Liver (tissue), 9 donors: ENCODE measurements around the gene IBA57. TPM values are rescaled to one million over a fixed set of nuclear protein-coding genes. Genes with fewer than 3 reads are reported as not detected.

Experiments
- DNase-seq: peaks from one replicate; pipeline ENCODE4 v3.0.0-alpha.2; 2017; ENCODE audit warnings: low spot score
- H3K27ac ChIP-seq, 2 donors: one replicate each; pipeline ENCODE4 v1.7.0; 2013; ENCODE audit warnings: inconsistent platforms in 2 of 2, low read length in 2 of 2, control low read depth in 1 of 2, low read depth in 1 of 2, mild to moderate bottlenecking in 1 of 2
- H3K27me3 ChIP-seq, 4 donors: one replicate each; pipeline versions ENCODE4 v1.6.1 to v1.7.0; 2013; ENCODE audit warnings: low read length in 3 of 4, inconsistent platforms in 1 of 4, mild to moderate bottlenecking in 1 of 4, moderate library complexity in 1 of 4; ENCODE audit not compliant: control insufficient read depth in 4 of 4, insufficient read depth in 4 of 4
- H3K36me3 ChIP-seq, 4 donors: one replicate each; pipeline versions ENCODE4 v1.6.1 to v1.7.0; 2013; ENCODE audit warnings: low read length in 3 of 4, mild to moderate bottlenecking in 3 of 4, low read depth in 1 of 4, moderate library complexity in 1 of 4; ENCODE audit not compliant: control insufficient read depth in 4 of 4, insufficient read depth in 3 of 4
- H3K4me1 ChIP-seq, 4 donors: one replicate each; pipeline versions ENCODE4 v1.6.1 to v1.7.0; 2013; ENCODE audit warnings: low read length in 3 of 4, mild to moderate bottlenecking in 3 of 4, moderate library complexity in 1 of 4; ENCODE audit not compliant: control insufficient read depth in 4 of 4, insufficient read depth in 4 of 4
- H3K4me3 ChIP-seq, 3 donors: one replicate each; pipeline versions ENCODE4 v1.6.1 to v1.7.0; 2013; ENCODE audit warnings: low read length in 3 of 3, control low read depth in 1 of 3, low read depth in 1 of 3, mild to moderate bottlenecking in 1 of 3
- H3K9ac ChIP-seq, 2 donors: one replicate each; pipeline ENCODE4 v1.7.0; 2013; ENCODE audit warnings: low read length in 2 of 2, mild to moderate bottlenecking in 2 of 2, moderate library complexity in 2 of 2, control low read depth in 1 of 2, low read depth in 1 of 2
- H3K9me3 ChIP-seq, 4 donors: one replicate each; pipeline versions ENCODE4 v1.6.1 to v1.7.0; 2013; ENCODE audit warnings: low read length in 3 of 4; ENCODE audit not compliant: control insufficient read depth in 4 of 4
- EGR1 ChIP-seq, 2 donors: IDR thresholded peaks; 2 replicates each; pipeline ENCODE4 v1.6.1; 2016 to 2018; ENCODE audit warnings: antibody characterized with exemption in 2 of 2, low read depth in 2 of 2
- FOXA1 ChIP-seq: IDR thresholded peaks from 2 replicates; pipeline ENCODE4 v1.6.1; 2016; ENCODE audit warnings: antibody characterized with exemption
- FOXA2 ChIP-seq: IDR thresholded peaks from 2 replicates; pipeline ENCODE4 v1.6.1; 2016; ENCODE audit warnings: antibody characterized with exemption
- GABPA ChIP-seq, 2 donors: IDR thresholded peaks in 1 of 2; conservative IDR thresholded peaks in 1 of 2; 2 replicates each; pipeline ENCODE4 v1.6.1; 2016; ENCODE audit warnings: antibody characterized with exemption in 2 of 2, mild to moderate bottlenecking in 1 of 2, moderate library complexity in 1 of 2
- HNF4A ChIP-seq, 2 donors: conservative IDR thresholded peaks; 2 replicates each; pipeline ENCODE4 v1.6.1; 2016; ENCODE audit warnings: antibody characterized with exemption in 2 of 2, mild to moderate bottlenecking in 2 of 2
- HNF4G ChIP-seq: IDR thresholded peaks from 2 replicates; pipeline ENCODE4 v1.6.1; 2016; ENCODE audit warnings: antibody characterized with exemption
- JUND ChIP-seq, 2 donors: IDR thresholded peaks; 2 replicates each; pipeline ENCODE4 v1.6.1; 2016; ENCODE audit warnings: antibody characterized with exemption in 2 of 2
- NR2F2 ChIP-seq: IDR thresholded peaks from 2 replicates; pipeline ENCODE4 v1.6.1; 2016; ENCODE audit warnings: antibody characterized with exemption
- RAD21 ChIP-seq, 2 donors: IDR thresholded peaks; 2 replicates each; pipeline ENCODE4 v1.6.1; 2016; ENCODE audit warnings: antibody characterized with exemption in 2 of 2, mild to moderate bottlenecking in 2 of 2
- RXRA ChIP-seq, 2 donors: IDR thresholded peaks; 2 replicates each; pipeline ENCODE4 v1.6.1; 2017 to 2018; ENCODE audit warnings: antibody characterized with exemption in 2 of 2, mild to moderate bottlenecking in 1 of 2
- TAF1 ChIP-seq: conservative IDR thresholded peaks from 2 replicates; pipeline ENCODE4 v1.6.1; 2016; ENCODE audit warnings: antibody characterized with exemption, mild to moderate bottlenecking
- YY1 ChIP-seq: IDR thresholded peaks from 2 replicates; pipeline ENCODE4 v1.6.1; 2016; ENCODE audit warnings: antibody characterized with exemption, mild to moderate bottlenecking
- WGBS: extraction: QIAGEN DNeasy Blood & Tissue Kit; methylation state at CpG from one replicate; pipeline ENCODE4 v1.1.7; 2013; 5-methylcytosine and 5-hydroxymethylcytosine counted together
- polyA plus RNA-seq, 2 donors: library from polyadenylated mRNA; stranded (reverse) in 1 of 2; unstranded in 1 of 2; fragments of 200-250 nt in 1 of 2; fragments of >200 nt in 1 of 2; fragmentation: Nextera tagmentation in 1 of 2; extraction: Ambion mirVana in 1 of 2; gene quantifications; one replicate each; pipeline versions ENCODE4 v1.2.1 to v1.2.3, GENCODE V29; 2013 to 2015
- total RNA-seq, 2 donors: library from RNA; depleted of rRNA; stranded (reverse); fragments of >200 nt; gene quantifications; one replicate each; pipeline ENCODE4 v1.2.3, GENCODE V29; 2014
- TF ChIP-seq, protein P1 (sequence below): IDR thresholded peaks from 2 replicates; pipeline ENCODE4 v1.6.1; 2016; ENCODE audit warnings: antibody characterized with exemption
- TF ChIP-seq, protein P2 (sequence below): IDR thresholded peaks from 2 replicates; pipeline ENCODE4 v1.6.1; 2016; ENCODE audit warnings: antibody characterized with exemption
- TF ChIP-seq, protein P3 (sequence below): IDR thresholded peaks from 2 replicates; pipeline ENCODE4 v1.6.1; 2016; ENCODE audit warnings: antibody characterized with exemption
- TF ChIP-seq, protein P4 (sequence below): fragments of 150-350 bp; IDR thresholded peaks from 2 replicates; pipeline ENCODE4 v1.5.1; 2017; ENCODE audit warnings: improper control_type of control experiment, low read depth, low read length; ENCODE audit not compliant: missing input control
- donor health status: healthy.
- donor health status: healthy.
- donor health status: healthy.
- donor health status: healthy.
- donor health status: healthy.

The IBA57 gene
- total and polyA plus RNA-seq, 4 donors: 1.6 to 12.0 (median 8.4) TPM

DNA sequence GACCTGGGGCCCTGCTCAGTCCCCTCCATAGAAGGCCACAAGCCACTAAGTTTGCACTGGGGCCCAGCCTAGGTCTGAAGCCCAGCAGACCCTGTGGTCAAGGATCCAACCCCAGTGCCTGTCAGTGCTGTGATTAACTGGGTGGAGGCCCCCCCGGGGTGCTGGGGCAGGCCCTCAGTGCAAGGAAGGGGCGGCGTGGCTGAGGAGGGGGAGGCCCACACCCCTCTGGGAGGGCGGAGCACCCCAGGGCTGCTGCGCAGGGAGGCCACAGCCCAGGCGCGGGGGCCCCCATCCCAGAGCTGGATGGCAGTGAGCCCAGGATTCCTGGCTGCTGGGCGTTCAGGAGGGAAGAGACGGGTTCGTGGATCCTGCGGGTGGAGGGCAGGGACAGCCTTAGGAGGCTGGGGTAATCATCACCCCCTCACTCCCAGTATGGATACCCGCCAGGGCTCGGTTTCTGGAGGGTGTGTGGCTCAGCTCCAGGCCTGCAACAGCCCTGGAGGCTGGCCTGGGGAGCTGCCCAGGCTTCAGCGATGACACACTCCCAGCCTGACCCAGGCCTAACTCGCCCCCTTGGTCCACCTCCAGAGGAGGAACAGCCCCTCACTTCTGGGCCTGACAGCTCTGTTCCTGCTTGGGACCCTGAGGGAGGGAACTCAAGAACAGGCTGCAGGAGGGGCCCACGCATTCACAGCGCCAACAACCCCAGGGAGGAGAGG is 15.0 kb upstream of the IBA57 start:
- peaks cover 0 to 20% (median 10%) of the 10 kb centered on the region in 4 donors for H3K36me3 ChIP-seq
- DNase-seq: no peak
- peaks cover 0 to 2% (median 0%) of the 10 kb centered on the region in 4 donors for H3K4me1 ChIP-seq
- no peaks in the 10 kb centered on the region for H3K9me3 ChIP-seq
- H3K27ac ChIP-seq: peak overlapping the region; percentile 31 to 64
- 80% methylated on average over 17 of the region's 17 CpGs for WGBS
- TF ChIP-seq HNF4G (no peak), FOXA2 (no peak), EGR1 (IDR thresholded peaks at IDR 0.05; ENCODE audit: low read depth in 2 of 2) (no peak)
- TF ChIP-seq, protein P1, sequence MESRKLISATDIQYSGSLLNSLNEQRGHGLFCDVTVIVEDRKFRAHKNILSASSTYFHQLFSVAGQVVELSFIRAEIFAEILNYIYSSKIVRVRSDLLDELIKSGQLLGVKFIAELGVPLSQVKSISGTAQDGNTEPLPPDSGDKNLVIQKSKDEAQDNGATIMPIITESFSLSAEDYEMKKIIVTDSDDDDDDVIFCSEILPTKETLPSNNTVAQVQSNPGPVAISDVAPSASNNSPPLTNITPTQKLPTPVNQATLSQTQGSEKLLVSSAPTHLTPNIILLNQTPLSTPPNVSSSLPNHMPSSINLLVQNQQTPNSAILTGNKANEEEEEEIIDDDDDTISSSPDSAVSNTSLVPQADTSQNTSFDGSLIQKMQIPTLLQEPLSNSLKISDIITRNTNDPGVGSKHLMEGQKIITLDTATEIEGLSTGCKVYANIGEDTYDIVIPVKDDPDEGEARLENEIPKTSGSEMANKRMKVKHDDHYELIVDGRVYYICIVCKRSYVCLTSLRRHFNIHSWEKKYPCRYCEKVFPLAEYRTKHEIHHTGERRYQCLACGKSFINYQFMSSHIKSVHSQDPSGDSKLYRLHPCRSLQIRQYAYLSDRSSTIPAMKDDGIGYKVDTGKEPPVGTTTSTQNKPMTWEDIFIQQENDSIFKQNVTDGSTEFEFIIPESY: no peak
- H3K9ac ChIP-seq: no peak overlapping the region
- H3K27me3 ChIP-seq: no peaks in the 10 kb centered on the region
- no peak overlapping the region for H3K4me3 ChIP-seq

DNA sequence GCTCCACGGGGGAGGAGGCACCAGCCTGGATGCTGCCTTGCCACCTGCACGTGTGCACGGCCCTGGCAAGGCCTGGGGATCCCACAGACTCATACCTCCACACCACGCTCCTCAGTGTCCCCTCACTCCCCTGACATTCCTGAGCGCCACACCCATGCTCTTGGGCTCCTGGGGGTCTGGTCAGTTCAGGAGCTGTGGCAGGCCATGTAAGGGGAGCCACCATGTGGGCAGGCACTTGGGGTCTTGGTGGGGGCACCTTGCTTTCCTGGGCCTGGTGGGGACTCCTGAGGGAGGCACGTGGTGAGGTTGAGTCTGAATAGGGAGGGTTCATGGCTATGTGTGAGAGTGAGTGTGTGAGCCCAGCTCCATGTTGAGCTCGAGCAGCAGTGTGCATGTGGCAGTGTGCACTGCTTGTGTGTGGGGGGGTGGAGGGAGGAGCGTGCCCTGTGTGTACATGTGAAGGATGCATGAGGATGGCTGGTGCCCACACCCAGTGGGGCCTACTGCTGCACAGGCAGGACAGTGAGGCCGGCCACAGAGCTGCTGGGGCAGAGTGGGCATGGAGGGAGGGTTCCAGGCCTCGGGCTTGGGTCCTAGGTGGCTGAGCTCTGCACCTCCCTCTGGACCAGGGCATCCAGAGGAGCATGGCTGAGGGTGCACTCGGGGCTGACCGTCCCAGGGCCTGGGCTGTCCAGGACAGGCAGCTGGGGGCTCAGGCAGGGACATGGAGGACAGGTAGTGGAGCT is 14.3 kb upstream of the IBA57 start:
- peaks cover 0 to 3% (median 1%) of the 10 kb centered on the region in 4 donors for H3K4me1 ChIP-seq
- H3K36me3 ChIP-seq: peaks cover 0 to 14% (median 8%) of the 10 kb centered on the region in 4 donors
- H3K9ac ChIP-seq: no peak overlapping the region
- DNase-seq: no peak
- peak overlapping the region in 1 of 2 donors; percentile 64 for H3K27ac ChIP-seq
- TF ChIP-seq RXRA (IDR thresholded peaks at IDR 0.05) (no peak), RAD21 (IDR thresholded peaks at IDR 0.05) (no peak), NR2F2 (no peak), TAF1 (no peak), HNF4A (conservative IDR thresholded peaks at IDR 0.05) (no peak), GABPA (IDR thresholded peaks at IDR 0.05 in 1 of 2, conservative IDR thresholded peaks at IDR 0.05 in 1 of 2) (no peak), JUND (IDR thresholded peaks at IDR 0.05) (no peak)
- TF ChIP-seq, protein P2, sequence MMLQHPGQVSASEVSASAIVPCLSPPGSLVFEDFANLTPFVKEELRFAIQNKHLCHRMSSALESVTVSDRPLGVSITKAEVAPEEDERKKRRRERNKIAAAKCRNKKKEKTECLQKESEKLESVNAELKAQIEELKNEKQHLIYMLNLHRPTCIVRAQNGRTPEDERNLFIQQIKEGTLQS: no peak
- H3K27me3 ChIP-seq: no peaks in the 10 kb centered on the region
- no peaks in the 10 kb centered on the region for H3K9me3 ChIP-seq
- no peak overlapping the region for H3K4me3 ChIP-seq
- WGBS: 88% methylated on average over 12 of the region's 12 CpGs

DNA sequence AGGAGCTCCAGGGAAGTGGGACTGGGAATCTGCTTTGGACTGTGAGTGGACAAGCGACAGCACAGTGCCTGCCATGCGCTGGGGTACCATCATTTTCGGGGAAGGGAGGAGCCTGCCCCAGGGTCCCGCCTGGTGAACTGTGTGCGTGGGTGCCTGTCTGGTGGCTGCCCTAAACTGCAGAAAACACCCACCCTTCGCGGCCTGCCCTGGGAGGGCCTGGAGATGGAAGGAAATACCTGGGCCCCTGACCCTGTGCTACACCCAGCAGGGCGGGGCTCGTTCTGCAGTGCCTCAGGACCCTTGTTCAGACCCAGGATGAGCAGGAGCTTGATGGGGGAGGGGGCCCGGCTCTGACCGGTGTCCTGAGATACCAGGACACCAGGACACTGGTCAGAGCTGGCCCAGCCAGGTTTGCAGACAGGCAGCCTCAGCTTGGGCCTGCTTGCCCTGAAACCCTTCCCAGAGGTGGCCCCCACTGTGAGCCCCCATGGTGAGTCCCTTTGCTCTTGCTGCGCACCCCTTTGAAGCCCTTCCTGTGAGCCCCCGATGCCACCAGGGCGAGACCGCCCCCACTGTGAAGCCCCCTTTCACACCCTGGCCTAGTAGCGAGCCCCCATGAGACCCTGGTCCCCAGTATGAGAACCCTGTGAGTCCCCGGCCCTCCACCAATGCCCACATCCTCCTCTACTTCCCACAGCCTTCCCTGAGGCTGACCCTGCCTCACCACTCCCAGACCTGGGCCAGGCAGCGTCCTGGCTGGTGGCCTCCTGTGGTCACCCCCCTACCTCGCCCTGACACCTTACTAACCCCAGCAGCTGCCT is 13.3 kb upstream of the IBA57 start:
- H3K9ac ChIP-seq: no peak overlapping the region
- peaks cover 0 to 6% (median 1%) of the 10 kb centered on the region in 4 donors for H3K4me1 ChIP-seq
- no peak for DNase-seq
- no peak overlapping the region for H3K4me3 ChIP-seq
- TF ChIP-seq, protein P3, sequence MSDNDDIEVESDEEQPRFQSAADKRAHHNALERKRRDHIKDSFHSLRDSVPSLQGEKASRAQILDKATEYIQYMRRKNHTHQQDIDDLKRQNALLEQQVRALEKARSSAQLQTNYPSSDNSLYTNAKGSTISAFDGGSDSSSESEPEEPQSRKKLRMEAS: no peak
- TF ChIP-seq TAF1 (no peak), FOXA1 (no peak), JUND (IDR thresholded peaks at IDR 0.05) (no peak), HNF4G (no peak), RXRA (IDR thresholded peaks at IDR 0.05) (no peak), GABPA (IDR thresholded peaks at IDR 0.05 in 1 of 2, conservative IDR thresholded peaks at IDR 0.05 in 1 of 2) (no peak), RAD21 (IDR thresholded peaks at IDR 0.05) (no peak), YY1 (no peak), HNF4A (conservative IDR thresholded peaks at IDR 0.05) (no peak), EGR1 (IDR thresholded peaks at IDR 0.05; ENCODE audit: low read depth in 2 of 2) (no peak), NR2F2 (no peak)
- TF ChIP-seq, protein P1: no peak
- TF ChIP-seq, protein P2: no peak
- TF ChIP-seq, protein P4, sequence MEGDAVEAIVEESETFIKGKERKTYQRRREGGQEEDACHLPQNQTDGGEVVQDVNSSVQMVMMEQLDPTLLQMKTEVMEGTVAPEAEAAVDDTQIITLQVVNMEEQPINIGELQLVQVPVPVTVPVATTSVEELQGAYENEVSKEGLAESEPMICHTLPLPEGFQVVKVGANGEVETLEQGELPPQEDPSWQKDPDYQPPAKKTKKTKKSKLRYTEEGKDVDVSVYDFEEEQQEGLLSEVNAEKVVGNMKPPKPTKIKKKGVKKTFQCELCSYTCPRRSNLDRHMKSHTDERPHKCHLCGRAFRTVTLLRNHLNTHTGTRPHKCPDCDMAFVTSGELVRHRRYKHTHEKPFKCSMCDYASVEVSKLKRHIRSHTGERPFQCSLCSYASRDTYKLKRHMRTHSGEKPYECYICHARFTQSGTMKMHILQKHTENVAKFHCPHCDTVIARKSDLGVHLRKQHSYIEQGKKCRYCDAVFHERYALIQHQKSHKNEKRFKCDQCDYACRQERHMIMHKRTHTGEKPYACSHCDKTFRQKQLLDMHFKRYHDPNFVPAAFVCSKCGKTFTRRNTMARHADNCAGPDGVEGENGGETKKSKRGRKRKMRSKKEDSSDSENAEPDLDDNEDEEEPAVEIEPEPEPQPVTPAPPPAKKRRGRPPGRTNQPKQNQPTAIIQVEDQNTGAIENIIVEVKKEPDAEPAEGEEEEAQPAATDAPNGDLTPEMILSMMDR: no peak
- H3K36me3 ChIP-seq: peaks cover 0 to 12% (median 7%) of the 10 kb centered on the region in 4 donors
- no peaks in the 10 kb centered on the region for H3K27me3 ChIP-seq
- 92% methylated on average over 19 of the region's 19 CpGs for WGBS
- no peak overlapping the region for H3K27ac ChIP-seq
- H3K9me3 ChIP-seq: no peaks in the 10 kb centered on the region
